GM23338 (cell line): ENCODE data around the gene CCR7. TPM values are rescaled to one million over a fixed set of nuclear protein-coding genes. Genes with fewer than 3 reads are reported as not detected.

Source experiments
- ATAC-seq: fragments of 200-7000 bp; cut with Tn5 transposase; 3 replicates; pipeline ENCODE4 v1.9.1; 2020
- DNase-seq: peaks from one replicate; pipeline ENCODE4 v3.0.0-alpha.2; 2015; ENCODE audit warnings: low spot score
- H2AFZ ChIP-seq: fragments of 200-600 bp; sonication (generic); 2 replicates; pipeline ENCODE4 v1.8.0; 2016; ENCODE audit warnings: antibody characterized with exemption, mild to moderate bottlenecking, moderate library complexity
- H3F3A ChIP-seq: fragments of 200-600 bp; sonication (generic); replicated peaks from 2 replicates; pipeline ENCODE4 v1.8.0; 2017; ENCODE audit warnings: antibody characterized with exemption, mixed run types, low read depth
- H3K27ac ChIP-seq: fragments of 200-600 bp; sonication (generic); 2 replicates; pipeline ENCODE4 v1.6.1; 2016; ENCODE audit warnings: low read depth
- H3K27me3 ChIP-seq: fragments of 200-600 bp; sonication (generic); 2 replicates; pipeline ENCODE4 v1.8.0; 2016; ENCODE audit warnings: mild to moderate bottlenecking, mixed run types, moderate library complexity; ENCODE audit not compliant: insufficient read depth
- H3K36me3 ChIP-seq: fragments of 200-600 bp; sonication (generic); 2 replicates; pipeline ENCODE4 v1.8.0; 2016; ENCODE audit warnings: mild to moderate bottlenecking; ENCODE audit not compliant: insufficient read depth
- H3K4me1 ChIP-seq: fragments of 200-600 bp; sonication (generic); 2 replicates; pipeline ENCODE4 v1.8.0; 2016; ENCODE audit warnings: mild to moderate bottlenecking, moderate library complexity; ENCODE audit not compliant: insufficient read depth
- H3K4me2 ChIP-seq: fragments of 200-600 bp; sonication (generic); 2 replicates; pipeline ENCODE4 v1.7.1; 2017; ENCODE audit warnings: mixed run types
- H3K4me3 ChIP-seq: fragments of 200-600 bp; sonication (generic); 2 replicates; pipeline ENCODE4 v1.6.1; 2016; ENCODE audit warnings: mixed run types
- H3K79me2 ChIP-seq: fragments of 200-600 bp; sonication (generic); replicated peaks from 2 replicates; pipeline ENCODE4 v1.8.0; 2017; ENCODE audit warnings: mild to moderate bottlenecking; ENCODE audit not compliant: insufficient read depth
- H3K9me2 ChIP-seq: fragments of 200-600 bp; sonication (generic); 2 replicates; pipeline ENCODE4 v1.8.0; 2017; ENCODE audit not compliant: insufficient read depth
- H4K20me1 ChIP-seq: fragments of 200-600 bp; sonication (generic); replicated peaks from 2 replicates; pipeline ENCODE4 v1.8.0; 2017; ENCODE audit warnings: mild to moderate bottlenecking; ENCODE audit not compliant: insufficient read depth
- H3K27ac Mint-ChIP-seq: 2 replicates; pipeline ENCODE4 v1.8.0; 2020; ENCODE audit warnings: inconsistent platforms, mild to moderate bottlenecking, moderate library complexity, mixed read lengths
- H3K27me3 Mint-ChIP-seq: 3 replicates; pipeline ENCODE4 v1.8.0; 2022; ENCODE audit warnings: low read depth, mild to moderate bottlenecking, moderate library complexity, mixed read lengths, inconsistent platforms; ENCODE audit not compliant: insufficient read depth, poor library complexity
- H3K36me3 Mint-ChIP-seq: 3 replicates; pipeline ENCODE4 v1.8.0; 2021; ENCODE audit warnings: low read depth, mild to moderate bottlenecking, inconsistent platforms, moderate library complexity, mixed read lengths
- H3K4me1 Mint-ChIP-seq: 3 replicates; pipeline ENCODE4 v1.8.0; 2020; ENCODE audit warnings: mild to moderate bottlenecking, inconsistent platforms, mixed read lengths
- H3K4me3 Mint-ChIP-seq: 3 replicates; pipeline ENCODE4 v1.8.0; 2021; ENCODE audit warnings: moderate library complexity, mild to moderate bottlenecking, inconsistent platforms, mixed read lengths
- H3K9me3 Mint-ChIP-seq: 3 replicates; pipeline ENCODE4 v1.8.0; 2020; ENCODE audit warnings: moderate library complexity, mild to moderate bottlenecking, inconsistent platforms, mixed read lengths
- CREB1 ChIP-seq: fragments of 250-450 bp; sonication (Bioruptor Pico); IDR thresholded peaks from 2 replicates; pipeline ENCODE4 v1.5.0; 2020; ENCODE audit warnings: low read depth, mild to moderate bottlenecking, moderate library complexity
- ETS1 ChIP-seq: IDR thresholded peaks from 2 replicates; pipeline ENCODE4 v1.6.1; 2016; ENCODE audit warnings: antibody characterized with exemption
- EZH2 ChIP-seq: fragments of 200-600 bp; sonication (generic); IDR thresholded peaks from one replicate; pipeline ENCODE4 v1.8.0; 2017; ENCODE audit warnings: antibody characterized with exemption, mild to moderate bottlenecking, low read depth; ENCODE audit not compliant: unreplicated experiment
- EZH2phosphoT487 ChIP-seq: fragments of 200-600 bp; sonication (generic); IDR thresholded peaks from one replicate; pipeline ENCODE4 v1.8.1; 2018; ENCODE audit warnings: antibody characterized with exemption; ENCODE audit not compliant: unreplicated experiment
- JUNB ChIP-seq: IDR thresholded peaks from one replicate; pipeline ENCODE4 v1.6.1; 2016; ENCODE audit warnings: antibody characterized with exemption; ENCODE audit not compliant: unreplicated experiment
- POLR2AphosphoS5 ChIP-seq: IDR thresholded peaks from 2 replicates; pipeline ENCODE4 v1.6.1; 2016; ENCODE audit warnings: antibody characterized with exemption, low read depth
- REST ChIP-seq: IDR thresholded peaks from one replicate; pipeline ENCODE4 v1.6.1; 2018; ENCODE audit warnings: antibody characterized with exemption; ENCODE audit not compliant: unreplicated experiment
- ZNF114 ChIP-seq: fragments of 250-450 bp; sonication (Bioruptor Pico); IDR thresholded peaks from 2 replicates; pipeline ENCODE4 v1.5.0; 2020; ENCODE audit warnings: mild to moderate bottlenecking, moderate library complexity
- ZNF331 ChIP-seq: fragments of 250-450 bp; sonication (Bioruptor Pico); IDR thresholded peaks from 2 replicates; pipeline ENCODE4 v1.5.0; 2020; ENCODE audit warnings: low read depth, mild to moderate bottlenecking, moderate library complexity
- polyA plus RNA-seq: library from polyadenylated mRNA; unstranded; fragments of >200 nt; fragmentation: Nextera tagmentation; extraction: Ambion mirVana; gene quantifications from 2 replicates; pipeline ENCODE4 v1.2.1, GENCODE V29; 2016
- total RNA-seq: library from RNA; depleted of rRNA; stranded (reverse); fragments of >200 nt; shearing (Covaris generic); gene quantifications from 2 replicates; pipeline ENCODE4 v1.2.3, GENCODE V29; 2014
- TF ChIP-seq, protein P1 (sequence below): fragments of 250-450 bp; sonication (Bioruptor Pico); IDR thresholded peaks from 2 replicates; pipeline ENCODE4 v1.5.0; 2020; ENCODE audit warnings: mild to moderate bottlenecking, moderate library complexity
- TF ChIP-seq, protein P2 (sequence below), 2 experiments: fragments of 200-600 bp in 1 of 2; sonication (generic) in 1 of 2; conservative IDR thresholded peaks; 2 replicates each; pipeline versions ENCODE4 v1.5.1 to v1.6.1; 2016 to 2017; ENCODE audit warnings: antibody characterized with exemption in 2 of 2, low read depth in 2 of 2, mild to moderate bottlenecking in 2 of 2, moderate library complexity in 1 of 2

Gene CCR7
- total and polyA plus RNA-seq, 2 experiments from 2014 or later: 0.37 to 0.59 TPM

DNA sequence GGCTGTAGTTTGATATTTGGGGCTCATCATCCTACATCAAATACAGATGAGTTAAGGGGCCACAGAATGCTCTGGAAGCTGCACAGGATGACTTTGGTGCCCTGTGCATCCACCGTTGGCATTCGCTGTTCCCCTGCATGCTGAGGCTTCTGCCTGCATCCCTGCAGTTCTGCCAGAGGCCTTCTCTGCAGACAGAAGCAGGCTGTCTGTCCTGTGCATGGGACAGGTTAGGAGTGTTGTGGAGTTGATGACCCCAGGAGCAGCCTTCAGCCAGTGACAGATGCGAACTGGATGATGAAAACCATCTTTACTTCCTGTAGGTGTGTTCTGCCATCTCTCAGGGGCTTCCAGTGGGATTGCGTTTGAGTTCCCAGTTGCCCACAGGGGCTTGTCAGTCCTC, 50.3 kb downstream of the CCR7 start (continued):
- TF ChIP-seq, protein P1, sequence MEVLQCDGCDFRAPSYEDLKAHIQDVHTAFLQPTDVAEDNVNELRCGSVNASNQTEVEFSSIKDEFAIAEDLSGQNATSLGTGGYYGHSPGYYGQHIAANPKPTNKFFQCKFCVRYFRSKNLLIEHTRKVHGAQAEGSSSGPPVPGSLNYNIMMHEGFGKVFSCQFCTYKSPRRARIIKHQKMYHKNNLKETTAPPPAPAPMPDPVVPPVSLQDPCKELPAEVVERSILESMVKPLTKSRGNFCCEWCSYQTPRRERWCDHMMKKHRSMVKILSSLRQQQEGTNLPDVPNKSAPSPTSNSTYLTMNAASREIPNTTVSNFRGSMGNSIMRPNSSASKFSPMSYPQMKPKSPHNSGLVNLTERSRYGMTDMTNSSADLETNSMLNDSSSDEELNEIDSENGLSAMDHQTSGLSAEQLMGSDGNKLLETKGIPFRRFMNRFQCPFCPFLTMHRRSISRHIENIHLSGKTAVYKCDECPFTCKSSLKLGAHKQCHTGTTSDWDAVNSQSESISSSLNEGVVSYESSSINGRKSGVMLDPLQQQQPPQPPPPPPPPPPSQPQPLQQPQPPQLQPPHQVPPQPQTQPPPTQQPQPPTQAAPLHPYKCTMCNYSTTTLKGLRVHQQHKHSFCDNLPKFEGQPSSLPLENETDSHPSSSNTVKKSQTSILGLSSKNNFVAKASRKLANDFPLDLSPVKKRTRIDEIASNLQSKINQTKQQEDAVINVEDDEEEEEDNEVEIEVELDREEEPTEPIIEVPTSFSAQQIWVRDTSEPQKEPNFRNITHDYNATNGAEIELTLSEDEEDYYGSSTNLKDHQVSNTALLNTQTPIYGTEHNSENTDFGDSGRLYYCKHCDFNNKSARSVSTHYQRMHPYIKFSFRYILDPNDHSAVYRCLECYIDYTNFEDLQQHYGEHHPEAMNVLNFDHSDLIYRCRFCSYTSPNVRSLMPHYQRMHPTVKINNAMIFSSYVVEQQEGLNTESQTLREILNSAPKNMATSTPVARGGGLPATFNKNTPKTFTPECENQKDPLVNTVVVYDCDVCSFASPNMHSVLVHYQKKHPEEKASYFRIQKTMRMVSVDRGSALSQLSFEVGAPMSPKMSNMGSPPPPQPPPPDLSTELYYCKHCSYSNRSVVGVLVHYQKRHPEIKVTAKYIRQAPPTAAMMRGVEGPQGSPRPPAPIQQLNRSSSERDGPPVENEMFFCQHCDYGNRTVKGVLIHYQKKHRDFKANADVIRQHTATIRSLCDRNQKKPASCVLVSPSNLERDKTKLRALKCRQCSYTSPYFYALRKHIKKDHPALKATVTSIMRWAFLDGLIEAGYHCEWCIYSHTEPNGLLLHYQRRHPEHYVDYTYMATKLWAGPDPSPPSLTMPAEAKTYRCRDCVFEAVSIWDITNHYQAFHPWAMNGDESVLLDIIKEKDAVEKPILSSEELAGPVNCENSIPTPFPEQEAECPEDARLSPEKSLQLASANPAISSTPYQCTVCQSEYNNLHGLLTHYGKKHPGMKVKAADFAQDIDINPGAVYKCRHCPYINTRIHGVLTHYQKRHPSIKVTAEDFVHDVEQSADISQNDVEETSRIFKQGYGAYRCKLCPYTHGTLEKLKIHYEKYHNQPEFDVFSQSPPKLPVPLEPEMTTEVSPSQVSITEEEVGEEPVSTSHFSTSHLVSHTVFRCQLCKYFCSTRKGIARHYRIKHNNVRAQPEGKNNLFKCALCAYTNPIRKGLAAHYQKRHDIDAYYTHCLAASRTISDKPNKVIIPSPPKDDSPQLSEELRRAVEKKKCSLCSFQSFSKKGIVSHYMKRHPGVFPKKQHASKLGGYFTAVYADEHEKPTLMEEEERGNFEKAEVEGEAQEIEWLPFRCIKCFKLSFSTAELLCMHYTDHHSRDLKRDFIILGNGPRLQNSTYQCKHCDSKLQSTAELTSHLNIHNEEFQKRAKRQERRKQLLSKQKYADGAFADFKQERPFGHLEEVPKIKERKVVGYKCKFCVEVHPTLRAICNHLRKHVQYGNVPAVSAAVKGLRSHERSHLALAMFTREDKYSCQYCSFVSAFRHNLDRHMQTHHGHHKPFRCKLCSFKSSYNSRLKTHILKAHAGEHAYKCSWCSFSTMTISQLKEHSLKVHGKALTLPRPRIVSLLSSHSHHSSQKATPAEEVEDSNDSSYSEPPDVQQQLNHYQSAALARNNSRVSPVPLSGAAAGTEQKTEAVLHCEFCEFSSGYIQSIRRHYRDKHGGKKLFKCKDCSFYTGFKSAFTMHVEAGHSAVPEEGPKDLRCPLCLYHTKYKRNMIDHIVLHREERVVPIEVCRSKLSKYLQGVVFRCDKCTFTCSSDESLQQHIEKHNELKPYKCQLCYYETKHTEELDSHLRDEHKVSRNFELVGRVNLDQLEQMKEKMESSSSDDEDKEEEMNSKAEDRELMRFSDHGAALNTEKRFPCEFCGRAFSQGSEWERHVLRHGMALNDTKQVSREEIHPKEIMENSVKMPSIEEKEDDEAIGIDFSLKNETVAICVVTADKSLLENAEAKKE: no peak
- TF ChIP-seq CREB1 (CRISPR knock-in tag): no peak
- no peak for TF ChIP-seq ZNF114

GRCh38 chr17:40514013-40514875, 51.0 kb downstream of the CCR7 start:
- no peaks in the 10 kb centered on the region for H3K9me2 ChIP-seq
- no peaks in the 10 kb centered on the region for H3K27me3 ChIP-seq
- H3K36me3 Mint-ChIP-seq: no peaks in the 10 kb centered on the region
- no peak for DNase-seq
- H3K4me1 Mint-ChIP-seq: peaks cover 22% of the 10 kb centered on the region
- no peak overlapping the region for H3K4me3 Mint-ChIP-seq
- no peak overlapping the region for H3K4me3 ChIP-seq
- no peaks in the 10 kb centered on the region for H3K9me3 Mint-ChIP-seq
- no peaks in the 10 kb centered on the region for H3K36me3 ChIP-seq
- ATAC-seq: no peak
- no peak overlapping the region for H3K27ac Mint-ChIP-seq
- no peaks in the 10 kb centered on the region for H3K79me2 ChIP-seq
- H3K27ac ChIP-seq: no peak overlapping the region
- H3K4me2 ChIP-seq: no peak overlapping the region
- no peaks in the 10 kb centered on the region for H4K20me1 ChIP-seq
- peaks cover 11% of the 10 kb centered on the region for H3K27me3 Mint-ChIP-seq
- peaks cover 5% of the 10 kb centered on the region; the same call in 1 of the 2 replicates for H3K4me1 ChIP-seq
- no peak overlapping the region for H2AFZ ChIP-seq
- H3F3A ChIP-seq: no peaks in the 10 kb centered on the region
- TF ChIP-seq ETS1 (no peak), EZH2phosphoT487 (no peak), EZH2 (no peak), CREB1 (CRISPR knock-in tag) (no peak), REST (no peak), ZNF331 (CRISPR knock-in tag) (no peak), JUNB (no peak), POLR2AphosphoS5 (no peak), ZNF114 (no peak)
- TF ChIP-seq, protein P2, sequence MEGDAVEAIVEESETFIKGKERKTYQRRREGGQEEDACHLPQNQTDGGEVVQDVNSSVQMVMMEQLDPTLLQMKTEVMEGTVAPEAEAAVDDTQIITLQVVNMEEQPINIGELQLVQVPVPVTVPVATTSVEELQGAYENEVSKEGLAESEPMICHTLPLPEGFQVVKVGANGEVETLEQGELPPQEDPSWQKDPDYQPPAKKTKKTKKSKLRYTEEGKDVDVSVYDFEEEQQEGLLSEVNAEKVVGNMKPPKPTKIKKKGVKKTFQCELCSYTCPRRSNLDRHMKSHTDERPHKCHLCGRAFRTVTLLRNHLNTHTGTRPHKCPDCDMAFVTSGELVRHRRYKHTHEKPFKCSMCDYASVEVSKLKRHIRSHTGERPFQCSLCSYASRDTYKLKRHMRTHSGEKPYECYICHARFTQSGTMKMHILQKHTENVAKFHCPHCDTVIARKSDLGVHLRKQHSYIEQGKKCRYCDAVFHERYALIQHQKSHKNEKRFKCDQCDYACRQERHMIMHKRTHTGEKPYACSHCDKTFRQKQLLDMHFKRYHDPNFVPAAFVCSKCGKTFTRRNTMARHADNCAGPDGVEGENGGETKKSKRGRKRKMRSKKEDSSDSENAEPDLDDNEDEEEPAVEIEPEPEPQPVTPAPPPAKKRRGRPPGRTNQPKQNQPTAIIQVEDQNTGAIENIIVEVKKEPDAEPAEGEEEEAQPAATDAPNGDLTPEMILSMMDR (conservative IDR thresholded peaks at IDR 0.05; ENCODE audit: low read depth in 2 of 2): no peak
